GM06990 (cell line): ENCODE results near the gene PTBP1.
A peak's percentile ranks its signal among the peaks of the same experiment; 100 is the strongest.

ENCODE experiments used
- DNase-seq: peaks from one replicate; pipeline ENCODE4 v3.0.0-alpha.2; 2011; ENCODE audit not compliant: insufficient read length; ENCODE audit errors: extremely low read depth
- H3K27me3 ChIP-seq: replicated peaks from 2 replicates; pipeline ENCODE4 v1.6.0; 2011; ENCODE audit warnings: low read length; ENCODE audit not compliant: control insufficient read depth, insufficient read depth
- H3K36me3 ChIP-seq: 2 replicates; pipeline ENCODE4 v1.5.1; 2011; ENCODE audit warnings: low read length; ENCODE audit not compliant: control insufficient read depth, insufficient read depth
- H3K4me3 ChIP-seq: replicated peaks from 2 replicates; pipeline ENCODE4 v1.5.1; 2011; ENCODE audit warnings: low read depth, mild to moderate bottlenecking, control low read depth, low read length
- CTCF ChIP-seq: IDR thresholded peaks from 2 replicates; pipeline ENCODE4 v1.5.1; 2011; ENCODE audit warnings: low read length, control low read depth, mild to moderate bottlenecking, inconsistent platforms; ENCODE audit not compliant: insufficient read depth, poor library complexity, severe bottlenecking

PTBP1 gene

DNA sequence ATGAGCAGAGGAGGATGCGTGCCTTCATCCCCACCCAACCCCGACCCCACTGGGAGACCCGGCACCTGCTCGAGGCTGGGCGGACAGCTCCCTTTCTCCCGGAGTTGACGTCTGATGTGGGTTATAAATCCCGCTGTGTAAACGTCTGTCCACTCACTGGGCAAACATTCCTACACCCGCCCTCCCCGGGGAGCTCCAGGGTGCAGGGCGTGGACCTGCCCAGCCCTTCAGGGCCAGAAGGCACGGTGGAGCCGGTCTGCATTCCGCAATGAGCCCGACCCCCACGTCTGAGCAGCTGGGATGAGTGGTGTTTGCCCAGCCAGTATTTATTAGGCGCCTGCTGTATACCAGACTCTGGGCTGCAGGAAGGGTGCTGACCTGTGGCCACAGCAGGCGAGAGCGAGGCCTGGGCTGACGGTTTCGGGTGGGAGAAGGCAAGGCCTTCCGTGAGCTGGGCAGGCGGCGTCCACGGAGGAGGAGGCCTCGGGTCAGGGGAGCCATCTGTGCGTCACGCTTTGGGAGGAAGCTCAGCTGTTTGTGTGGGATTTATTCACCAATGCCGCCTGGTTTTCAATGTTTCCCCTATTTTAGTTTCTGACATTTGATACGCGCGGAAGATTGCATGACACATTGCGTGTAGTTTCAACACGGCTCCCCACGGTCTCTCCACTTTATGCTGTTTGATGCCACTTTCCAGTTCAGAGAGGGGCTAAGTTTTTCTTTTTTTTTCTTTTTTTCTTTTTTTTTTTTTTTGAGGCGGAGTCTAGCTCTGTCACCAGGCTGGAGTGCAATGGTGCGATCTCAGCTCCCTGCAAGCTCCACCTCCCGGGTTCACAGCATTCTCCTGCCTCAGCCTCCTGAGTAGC lies 44.4 kb upstream of the PTBP1 start:
- TF ChIP-seq CTCF = no peak
- no peak for DNase-seq
- H3K4me3 ChIP-seq = no peak overlapping the region
- H3K27me3 ChIP-seq = no peaks in the 10 kb centered on the region
- H3K36me3 ChIP-seq = no peaks in the 10 kb centered on the region

DNA sequence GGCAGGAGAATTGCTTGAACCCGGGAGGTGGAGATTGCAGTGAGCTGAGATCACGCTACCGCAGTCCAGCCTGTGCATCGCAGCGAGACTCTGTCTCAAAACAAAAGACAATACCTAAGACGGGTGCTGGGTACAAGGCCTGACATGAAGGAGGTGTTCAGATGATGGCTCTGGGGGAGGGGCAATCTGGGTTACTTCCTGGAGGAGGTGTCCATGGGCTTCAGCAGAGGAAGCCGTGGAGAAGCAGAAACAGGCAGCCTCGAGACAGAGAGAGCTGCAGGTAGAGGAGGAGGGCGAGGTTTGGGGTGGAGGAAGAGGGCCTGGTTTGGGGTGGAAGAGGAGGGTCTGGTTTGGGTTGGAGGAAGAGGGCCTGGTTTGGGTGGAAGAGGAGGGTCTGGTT lies 42.7 kb upstream of the PTBP1 start:
- no peak for DNase-seq
- no peak overlapping the region for H3K4me3 ChIP-seq
- no peaks in the 10 kb centered on the region for H3K27me3 ChIP-seq
- no peaks in the 10 kb centered on the region for H3K36me3 ChIP-seq
- no peak for TF ChIP-seq CTCF

GRCh38 chr19:755063-755462 lies 42.2 kb upstream of the PTBP1 start:
- Histone ChIP-seq H3K36me3 (no peaks in the 10 kb centered on the region), H3K27me3 (no peaks in the 10 kb centered on the region), H3K4me3 (no peak overlapping the region)
- no peak for DNase-seq
- TF ChIP-seq CTCF = no peak

DNA sequence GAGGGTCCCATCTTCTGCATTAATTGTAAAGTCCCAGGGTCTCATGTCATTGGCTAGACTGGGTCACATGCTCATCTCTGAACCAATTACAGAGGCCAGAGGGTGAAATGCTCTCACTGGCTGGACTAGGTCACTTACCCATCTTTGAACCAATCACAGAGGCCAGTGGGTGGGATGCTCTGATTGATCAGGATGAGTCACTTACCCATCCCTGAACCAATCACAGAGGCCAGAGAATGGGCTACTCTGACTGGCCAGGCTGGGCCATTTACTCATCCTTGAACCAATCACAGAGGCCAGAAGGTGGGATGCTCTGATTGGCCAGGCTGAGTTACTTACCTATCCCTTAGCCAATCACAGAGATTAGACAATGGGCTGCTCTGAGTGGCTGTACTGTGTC lies 41.0 kb upstream of the PTBP1 start:
- Histone ChIP-seq H3K4me3 (no peak overlapping the region), H3K36me3 (no peaks in the 10 kb centered on the region), H3K27me3 (no peaks in the 10 kb centered on the region)
- DNase-seq = peak; percentile 42
- no peak for TF ChIP-seq CTCF

GRCh38 chr19:756821-757688 lies 40.2 kb upstream of the PTBP1 start:
- DNase-seq = no peak
- no peak for TF ChIP-seq CTCF
- Histone ChIP-seq H3K27me3 (no peaks in the 10 kb centered on the region), H3K36me3 (no peaks in the 10 kb centered on the region), H3K4me3 (no peak overlapping the region)
